NB4 (cell line): ENCODE data around the gene AKR7A3.

Experiments
- MYC ChIP-seq: IDR thresholded peaks from 2 replicates; pipeline ENCODE4 v1.6.1; 2011; ENCODE audit warnings: low read depth, low read length
- POLR2A ChIP-seq: IDR thresholded peaks from 2 replicates; pipeline ENCODE4 v1.6.1; 2011; ENCODE audit warnings: mild to moderate bottlenecking; ENCODE audit not compliant: insufficient read length; ENCODE audit errors: extremely low read depth
- TF ChIP-seq, protein P1 (sequence below): IDR thresholded peaks from 2 replicates; pipeline ENCODE4 v1.6.1; 2011; ENCODE audit warnings: low read depth, low read length
- TF ChIP-seq, protein P2 (sequence below): IDR thresholded peaks from one replicate; pipeline ENCODE4 v1.5.1; 2012; ENCODE audit warnings: low read depth, low read length

DNA sequence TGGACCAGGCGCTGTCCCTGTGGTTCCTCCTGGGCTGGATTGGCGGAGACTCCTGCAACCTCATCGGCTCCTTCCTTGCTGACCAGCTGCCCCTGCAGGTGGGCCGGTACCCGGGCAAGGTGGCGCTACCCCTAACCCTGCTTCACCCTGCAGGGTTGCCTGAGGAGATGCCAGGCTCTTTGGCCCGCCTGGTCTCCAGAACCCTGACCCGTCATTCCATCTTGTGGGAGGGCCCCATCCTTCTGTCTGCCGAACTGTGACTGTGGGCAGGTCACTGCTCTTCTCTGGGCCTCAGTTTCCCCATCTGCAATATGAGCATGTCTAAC, 36.1 kb upstream of the AKR7A3 start:
- TF ChIP-seq, protein P1, sequence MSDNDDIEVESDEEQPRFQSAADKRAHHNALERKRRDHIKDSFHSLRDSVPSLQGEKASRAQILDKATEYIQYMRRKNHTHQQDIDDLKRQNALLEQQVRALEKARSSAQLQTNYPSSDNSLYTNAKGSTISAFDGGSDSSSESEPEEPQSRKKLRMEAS: no peak
- TF ChIP-seq, protein P2, sequence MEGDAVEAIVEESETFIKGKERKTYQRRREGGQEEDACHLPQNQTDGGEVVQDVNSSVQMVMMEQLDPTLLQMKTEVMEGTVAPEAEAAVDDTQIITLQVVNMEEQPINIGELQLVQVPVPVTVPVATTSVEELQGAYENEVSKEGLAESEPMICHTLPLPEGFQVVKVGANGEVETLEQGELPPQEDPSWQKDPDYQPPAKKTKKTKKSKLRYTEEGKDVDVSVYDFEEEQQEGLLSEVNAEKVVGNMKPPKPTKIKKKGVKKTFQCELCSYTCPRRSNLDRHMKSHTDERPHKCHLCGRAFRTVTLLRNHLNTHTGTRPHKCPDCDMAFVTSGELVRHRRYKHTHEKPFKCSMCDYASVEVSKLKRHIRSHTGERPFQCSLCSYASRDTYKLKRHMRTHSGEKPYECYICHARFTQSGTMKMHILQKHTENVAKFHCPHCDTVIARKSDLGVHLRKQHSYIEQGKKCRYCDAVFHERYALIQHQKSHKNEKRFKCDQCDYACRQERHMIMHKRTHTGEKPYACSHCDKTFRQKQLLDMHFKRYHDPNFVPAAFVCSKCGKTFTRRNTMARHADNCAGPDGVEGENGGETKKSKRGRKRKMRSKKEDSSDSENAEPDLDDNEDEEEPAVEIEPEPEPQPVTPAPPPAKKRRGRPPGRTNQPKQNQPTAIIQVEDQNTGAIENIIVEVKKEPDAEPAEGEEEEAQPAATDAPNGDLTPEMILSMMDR: no peak
- TF ChIP-seq POLR2A: no peak
- no peak for TF ChIP-seq MYC
